Tibial artery (tissue), 4 donors: Measurements from ENCODE around the gene SERPINB6.
"Not testable (repeated sequence)": the region's sequence is repeated elsewhere in the genome, so short reads cannot be mapped to it uniquely, and the experiment has no call there.

Experiments used
- DNase-seq, 2 donors: peaks; one replicate each; pipeline ENCODE4 v3.0.0-alpha.2; 2019
- H3K27ac ChIP-seq, 2 donors: fragments of 200-600 bp; sonication (generic) in 1 of 2; 1 replicate in 1 of 2; 2 replicates in 1 of 2; pipeline ENCODE4 v1.5.1; 2018 to 2019; ENCODE audit warnings: mild to moderate bottlenecking in 1 of 2
- H3K27me3 ChIP-seq, 2 donors: fragments of 200-600 bp; sonication (generic) in 1 of 2; one replicate each; pipeline versions ENCODE4 v1.5.1 to v1.6.0; 2016 to 2019
- H3K36me3 ChIP-seq, 3 donors: fragments of 200-600 bp; sonication (generic) in 2 of 3; one replicate each; pipeline ENCODE4 v1.5.1; 2016 to 2019; ENCODE audit warnings: mild to moderate bottlenecking in 2 of 3
- H3K4me1 ChIP-seq, 4 donors: fragments of 200-600 bp; sonication (generic) in 2 of 4; 1 replicate in 3 of 4; 2 replicates in 1 of 4; pipeline ENCODE4 v1.5.1; 2016 to 2019
- H3K4me3 ChIP-seq, 2 donors: fragments of 200-600 bp; sonication (generic) in 1 of 2; 1 replicate in 1 of 2; 2 replicates in 1 of 2; pipeline ENCODE4 v1.5.1; 2018 to 2019; ENCODE audit warnings: mild to moderate bottlenecking in 2 of 2
- H3K9me3 ChIP-seq, 3 donors: fragments of 200-600 bp; sonication (generic) in 1 of 3; one replicate each; pipeline ENCODE4 v1.5.1; 2016 to 2019
- intact Hi-C: fragments of 100-400 bp; cut with DNase I; formaldehyde crosslinking; loops from one replicate; pipeline ENCODE4 v1.15.0; 2023; ENCODE audit warnings: low total_unique reads
- TF ChIP-seq, protein P1 (sequence below), 2 experiments: fragments of 200-600 bp in 1 of 2; fragments of 450-650 bp in 1 of 2; IDR thresholded peaks; one replicate each; pipeline ENCODE4 v1.5.1; 2017 to 2019; ENCODE audit warnings: antibody characterized with exemption in 2 of 2, mild to moderate bottlenecking in 1 of 2, moderate library complexity in 1 of 2

SERPINB6 gene

DNA sequence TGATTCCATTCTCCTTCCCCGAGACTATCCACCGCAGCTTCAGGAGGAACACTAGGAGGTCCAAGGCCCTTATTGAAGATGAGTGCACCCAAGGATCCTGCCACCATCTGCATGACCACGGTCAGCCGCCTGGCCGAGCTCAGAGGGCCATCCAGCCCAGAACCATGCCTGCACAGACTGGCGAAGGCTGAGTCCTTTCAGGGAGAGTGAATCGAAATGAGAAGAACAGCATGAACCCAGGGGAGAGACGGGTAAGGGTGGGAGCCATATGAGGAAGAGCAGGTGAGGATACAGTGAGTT is 26.3 kb downstream of the SERPINB6 start:
- Histone ChIP-seq H3K9me3 (no peaks in the 10 kb centered on the region), H3K4me1 (no peaks in the 10 kb centered on the region), H3K4me3 (no peak overlapping the region), H3K36me3 (peaks cover 24 to 29% (median 25%) of the 10 kb centered on the region in 3 donors), H3K27ac (no peak overlapping the region), H3K27me3 (no peaks in the 10 kb centered on the region)
- TF ChIP-seq, protein P1, sequence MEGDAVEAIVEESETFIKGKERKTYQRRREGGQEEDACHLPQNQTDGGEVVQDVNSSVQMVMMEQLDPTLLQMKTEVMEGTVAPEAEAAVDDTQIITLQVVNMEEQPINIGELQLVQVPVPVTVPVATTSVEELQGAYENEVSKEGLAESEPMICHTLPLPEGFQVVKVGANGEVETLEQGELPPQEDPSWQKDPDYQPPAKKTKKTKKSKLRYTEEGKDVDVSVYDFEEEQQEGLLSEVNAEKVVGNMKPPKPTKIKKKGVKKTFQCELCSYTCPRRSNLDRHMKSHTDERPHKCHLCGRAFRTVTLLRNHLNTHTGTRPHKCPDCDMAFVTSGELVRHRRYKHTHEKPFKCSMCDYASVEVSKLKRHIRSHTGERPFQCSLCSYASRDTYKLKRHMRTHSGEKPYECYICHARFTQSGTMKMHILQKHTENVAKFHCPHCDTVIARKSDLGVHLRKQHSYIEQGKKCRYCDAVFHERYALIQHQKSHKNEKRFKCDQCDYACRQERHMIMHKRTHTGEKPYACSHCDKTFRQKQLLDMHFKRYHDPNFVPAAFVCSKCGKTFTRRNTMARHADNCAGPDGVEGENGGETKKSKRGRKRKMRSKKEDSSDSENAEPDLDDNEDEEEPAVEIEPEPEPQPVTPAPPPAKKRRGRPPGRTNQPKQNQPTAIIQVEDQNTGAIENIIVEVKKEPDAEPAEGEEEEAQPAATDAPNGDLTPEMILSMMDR (IDR thresholded peaks at IDR 0.05), result no peak
- DNase-seq, result no peak
- intact Hi-C loops, result no loop called here

DNA sequence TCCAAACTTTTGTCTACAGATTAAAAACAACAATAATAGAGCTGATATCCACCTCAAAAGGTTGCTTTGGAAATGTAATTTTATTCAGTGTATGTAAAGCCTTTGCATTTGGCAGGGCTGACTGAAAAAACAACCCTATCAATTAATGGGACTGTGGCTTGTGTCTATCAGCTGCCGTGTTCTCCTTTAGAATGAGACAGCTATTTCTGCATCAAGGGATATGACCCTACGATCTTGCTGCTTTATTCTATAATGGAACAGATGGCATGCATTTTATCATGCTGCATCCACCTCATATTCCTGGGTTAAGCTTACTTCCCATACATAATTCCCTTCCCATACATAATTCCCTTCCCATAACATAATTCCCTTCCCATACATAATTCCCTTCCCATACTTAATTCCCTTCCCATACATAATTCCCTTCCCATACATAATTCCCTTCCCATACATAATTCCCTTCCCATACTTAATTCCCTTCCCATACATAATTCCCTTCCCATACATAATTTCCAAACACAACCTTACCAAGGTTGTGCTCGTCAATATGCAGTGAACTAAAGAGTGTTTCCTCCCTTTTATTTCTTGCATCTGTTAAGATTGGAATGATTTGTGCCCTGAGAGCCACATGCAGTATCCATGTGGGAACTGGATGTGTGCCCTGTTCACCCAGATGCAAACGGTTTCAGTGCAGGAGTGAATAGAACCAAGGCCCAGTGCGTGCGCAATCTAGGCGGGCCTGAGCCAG is 26.8 kb downstream of the SERPINB6 start:
- Histone ChIP-seq H3K36me3 (peaks cover 24 to 29% (median 25%) of the 10 kb centered on the region in 3 donors), H3K9me3 (no peaks in the 10 kb centered on the region), H3K4me1 (no peaks in the 10 kb centered on the region), H3K4me3 (no peak overlapping the region), H3K27ac (no peak overlapping the region), H3K27me3 (no peaks in the 10 kb centered on the region)
- TF ChIP-seq, protein P1 (IDR thresholded peaks at IDR 0.05), result no peak
- intact Hi-C loops, result no loop called here
- no peak for DNase-seq

DNA sequence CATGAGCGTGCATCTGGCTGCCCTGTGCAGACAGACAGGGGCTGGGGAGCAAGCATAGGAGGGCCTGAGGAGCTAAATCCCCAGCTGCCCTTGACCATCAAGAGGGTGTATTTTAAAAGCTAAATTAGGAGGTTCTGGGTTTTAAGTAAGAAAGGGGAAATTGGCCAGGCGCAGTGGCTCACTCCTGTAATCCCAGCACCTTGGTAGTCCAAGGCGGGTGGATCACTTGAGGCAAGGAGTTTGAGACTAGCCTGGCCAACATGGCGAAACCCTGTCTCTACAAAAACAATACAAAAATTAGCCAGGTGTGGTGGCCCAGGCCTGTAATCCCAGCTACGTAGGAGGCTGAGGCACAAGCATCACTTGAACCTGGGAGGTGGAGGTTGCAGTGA is 27.8 kb downstream of the SERPINB6 start:
- Histone ChIP-seq H3K4me3 (no peak overlapping the region), H3K4me1 (no peaks in the 10 kb centered on the region), H3K36me3 (peaks cover 20 to 23% (median 22%) of the 10 kb centered on the region in 3 donors), H3K27me3 (no peaks in the 10 kb centered on the region), H3K27ac (no peak overlapping the region), H3K9me3 (no peaks in the 10 kb centered on the region)
- TF ChIP-seq, protein P1 (IDR thresholded peaks at IDR 0.05), result no peak
- intact Hi-C loops, result no loop called here
- DNase-seq, result no peak

GRCh38 chr6:2942914-2943563 is 28.3 kb downstream of the SERPINB6 start:
- no peak for DNase-seq
- Histone ChIP-seq H3K4me3 (no peak overlapping the region), H3K36me3 (peaks cover 15 to 18% (median 17%) of the 10 kb centered on the region in 3 donors), H3K4me1 (peaks cover 0 to 5% (median 0%) of the 10 kb centered on the region in 4 donors), H3K27me3 (no peaks in the 10 kb centered on the region), H3K9me3 (no peaks in the 10 kb centered on the region), H3K27ac (no peak overlapping the region)
- TF ChIP-seq, protein P1 (IDR thresholded peaks at IDR 0.05), result no peak
- intact Hi-C loops, result no loop called here

DNA sequence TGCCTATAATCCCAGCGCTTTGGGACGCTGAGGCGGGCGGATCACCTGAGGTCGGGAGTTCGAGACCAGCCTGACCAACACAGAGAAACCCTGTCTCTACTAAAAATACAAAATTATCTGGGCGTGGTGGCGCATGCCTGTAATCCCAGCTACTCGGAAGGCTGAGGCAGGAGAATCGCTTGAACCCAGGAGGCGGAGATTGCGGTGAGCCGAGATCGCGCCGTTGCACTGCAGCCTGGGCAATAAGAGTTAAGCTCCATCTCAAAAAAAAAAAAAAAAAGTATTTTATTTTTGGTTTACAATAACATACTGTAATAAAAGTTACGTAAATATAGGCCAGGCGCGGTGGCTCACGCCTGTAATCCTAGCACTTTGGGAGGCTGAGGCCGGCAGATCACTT is 29.3 kb downstream of the SERPINB6 start:
- DNase-seq, H3K4me3 ChIP-seq, H3K36me3 ChIP-seq, H3K27me3 ChIP-seq, H3K4me1 ChIP-seq, H3K9me3 ChIP-seq, intact Hi-C loops, H3K27ac ChIP-seq: not testable (repeated sequence)

- Histone ChIP-seq H3K9me3 (no peaks in the 10 kb centered on the region), H3K27ac (no peak overlapping the region), H3K36me3 (no peaks in the 10 kb centered on the region), H3K4me3 (no peak overlapping the region), H3K4me1 (peaks cover 0 to 5% (median 0%) of the 10 kb centered on the region in 4 donors), H3K27me3 (no peaks in the 10 kb centered on the region)
- intact Hi-C loops, result no loop called here
- TF ChIP-seq, protein P1 (IDR thresholded peaks at IDR 0.05), result no peak
- DNase-seq, result no peak
Measured at GRCh38 chr6:2940851-2941250, 30.5 kb downstream of the SERPINB6 start.
